Loucy (cell line): ENCODE results near the gene CDH4.

Experiments
- H2AFZ ChIP-seq: fragments of 200-600 bp; sonication (generic); 2 replicates; pipeline ENCODE4 v1.6.0; 2016; ENCODE audit warnings: antibody characterized with exemption, mild to moderate bottlenecking, low read length, moderate library complexity
- H3F3A ChIP-seq: fragments of 200-600 bp; 2 replicates; pipeline ENCODE4 v1.6.0; 2016; ENCODE audit warnings: antibody characterized with exemption, low read depth, mild to moderate bottlenecking
- H3K27me3 ChIP-seq: fragments of 200-600 bp; sonication (generic); 2 replicates; pipeline ENCODE4 v1.6.1; 2014; ENCODE audit warnings: low read length, mild to moderate bottlenecking; ENCODE audit not compliant: insufficient read depth, poor library complexity, severe bottlenecking
- H3K36me3 ChIP-seq: fragments of 200-600 bp; sonication (generic); 2 replicates; pipeline ENCODE4 v1.6.1; 2016; ENCODE audit warnings: low read length; ENCODE audit not compliant: insufficient read depth
- H3K4me1 ChIP-seq: fragments of 200-600 bp; sonication (generic); 2 replicates; pipeline ENCODE4 v1.5.1; 2014; ENCODE audit warnings: low read length, mild to moderate bottlenecking; ENCODE audit not compliant: insufficient read depth, poor library complexity, severe bottlenecking
- H3K4me2 ChIP-seq: fragments of 200-600 bp; sonication (generic); 2 replicates; pipeline ENCODE4 v1.6.0; 2014; ENCODE audit warnings: antibody characterized with exemption, low read length, low read depth, mild to moderate bottlenecking; ENCODE audit not compliant: poor library complexity, severe bottlenecking
- H3K4me3 ChIP-seq: fragments of 200-600 bp; sonication (generic); 2 replicates; pipeline ENCODE4 v1.5.1; 2014; ENCODE audit warnings: low read length, mild to moderate bottlenecking, mixed read lengths; ENCODE audit not compliant: poor library complexity, severe bottlenecking
- H3K79me2 ChIP-seq: fragments of 200-600 bp; sonication (generic); 2 replicates; pipeline ENCODE4 v1.6.1; 2014; ENCODE audit warnings: low read length; ENCODE audit not compliant: insufficient read depth
- H3K9ac ChIP-seq: fragments of 200-600 bp; sonication (generic); 2 replicates; pipeline ENCODE4 v1.6.0; 2014; ENCODE audit warnings: mild to moderate bottlenecking, low read depth, low read length, moderate library complexity; ENCODE audit not compliant: poor library complexity, severe bottlenecking
- H3K9me2 ChIP-seq: fragments of 200-600 bp; sonication (generic); replicated peaks from 2 replicates; pipeline ENCODE4 v1.6.1; 2016; ENCODE audit warnings: low read depth, low read length, mixed read lengths
- H3K9me3 ChIP-seq: fragments of 200-600 bp; sonication (generic); 2 replicates; pipeline ENCODE4 v1.6.1; 2014; ENCODE audit warnings: mild to moderate bottlenecking, antibody characterized with exemption, low read length, low read depth; ENCODE audit not compliant: insufficient read depth
- H4K20me1 ChIP-seq: fragments of 200-600 bp; sonication (generic); 2 replicates; pipeline ENCODE4 v1.6.0; 2014; ENCODE audit warnings: antibody characterized with exemption, low read length, mild to moderate bottlenecking; ENCODE audit not compliant: insufficient read depth, poor library complexity, severe bottlenecking
- CTCF ChIP-seq: fragments of 200-600 bp; sonication (generic); conservative IDR thresholded peaks from 2 replicates; pipeline ENCODE4 v1.5.1; 2014; ENCODE audit warnings: mild to moderate bottlenecking, antibody characterized with exemption, low read length
- EZH2phosphoT487 ChIP-seq: fragments of 200-600 bp; IDR thresholded peaks from 2 replicates; pipeline ENCODE4 v1.6.1; 2018; ENCODE audit warnings: antibody characterized with exemption, mild to moderate bottlenecking, moderate library complexity, borderline replicate concordance

The CDH4 gene

GRCh38 chr20:61767761-61768494 is 515.9 kb downstream of the CDH4 start:
- H3K79me2 ChIP-seq, result no peaks in the 10 kb centered on the region
- TF ChIP-seq EZH2phosphoT487 (no peak), CTCF (no peak)
- no peak overlapping the region for H3K9ac ChIP-seq
- H3K4me1 ChIP-seq, result no peaks in the 10 kb centered on the region
- no peak overlapping the region for H2AFZ ChIP-seq
- peaks cover 1% of the 10 kb centered on the region; the same call in 1 of the 2 replicates for H3K36me3 ChIP-seq
- no peaks in the 10 kb centered on the region for H3K9me2 ChIP-seq
- H3K4me3 ChIP-seq, result no peak overlapping the region
- H4K20me1 ChIP-seq, result no peaks in the 10 kb centered on the region
- H3K27me3 ChIP-seq, result no peaks in the 10 kb centered on the region
- H3F3A ChIP-seq, result no peaks in the 10 kb centered on the region
- no peaks in the 10 kb centered on the region for H3K9me3 ChIP-seq
- no peak overlapping the region for H3K4me2 ChIP-seq

DNA sequence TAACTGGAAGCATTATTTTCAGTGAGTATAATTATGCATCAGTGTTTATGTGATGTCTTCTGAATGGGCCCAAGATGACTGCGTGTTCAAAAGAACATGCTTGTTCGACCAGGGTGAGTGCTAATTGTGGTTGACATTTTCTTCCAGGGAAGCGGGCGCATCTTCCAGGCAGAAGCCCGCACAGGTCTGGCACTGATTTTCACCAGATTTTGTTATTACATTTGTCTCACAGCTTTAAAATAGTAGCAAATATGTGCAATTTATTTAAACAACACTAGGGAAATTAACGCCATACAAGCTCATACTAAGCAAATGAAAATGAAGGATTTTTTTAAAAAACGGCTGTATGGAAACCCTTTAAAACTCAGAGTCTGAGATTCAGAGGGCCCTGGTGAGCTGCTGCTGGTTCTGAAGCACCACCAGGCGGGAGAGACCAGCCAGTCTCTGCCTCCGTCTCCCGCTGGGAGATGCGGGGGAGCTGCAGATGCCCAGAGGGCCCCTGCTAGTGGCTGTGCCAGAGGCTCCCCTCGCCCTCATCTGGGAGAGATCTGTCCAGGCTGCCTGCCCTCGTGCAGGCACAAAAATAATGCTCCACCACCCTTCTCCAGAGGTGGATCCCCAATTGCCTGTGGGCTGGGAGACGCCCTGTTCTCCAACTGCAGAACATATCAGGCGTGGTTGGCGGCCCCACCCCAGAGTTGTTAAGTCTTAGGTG is 516.7 kb downstream of the CDH4 start:
- Histone ChIP-seq H2AFZ (no peak overlapping the region), H3K9me3 (no peaks in the 10 kb centered on the region), H3F3A (no peaks in the 10 kb centered on the region), H3K4me3 (no peak overlapping the region), H3K9me2 (no peaks in the 10 kb centered on the region), H3K4me2 (no peak overlapping the region), H3K27me3 (no peaks in the 10 kb centered on the region), H3K79me2 (no peaks in the 10 kb centered on the region), H3K36me3 (peaks cover 6% of the 10 kb centered on the region; the same call in 1 of the 2 replicates), H3K9ac (no peak overlapping the region), H4K20me1 (no peaks in the 10 kb centered on the region), H3K4me1 (no peaks in the 10 kb centered on the region)
- TF ChIP-seq EZH2phosphoT487, result no peak
- TF ChIP-seq CTCF, result no peak

GRCh38 chr20:61769286-61769832 is 517.3 kb downstream of the CDH4 start:
- no peaks in the 10 kb centered on the region for H3K27me3 ChIP-seq
- H3K9me2 ChIP-seq, result no peaks in the 10 kb centered on the region
- no peak overlapping the region for H2AFZ ChIP-seq
- no peaks in the 10 kb centered on the region for H3K4me1 ChIP-seq
- no peak overlapping the region for H3K4me2 ChIP-seq
- peaks cover 12% of the 10 kb centered on the region; the same call in 1 of the 2 replicates for H3K36me3 ChIP-seq
- no peaks in the 10 kb centered on the region for H3F3A ChIP-seq
- H4K20me1 ChIP-seq, result no peaks in the 10 kb centered on the region
- no peaks in the 10 kb centered on the region for H3K79me2 ChIP-seq
- no peak overlapping the region for H3K4me3 ChIP-seq
- H3K9me3 ChIP-seq, result no peaks in the 10 kb centered on the region
- TF ChIP-seq EZH2phosphoT487 (no peak), CTCF (no peak)
- H3K9ac ChIP-seq, result no peak overlapping the region
